Endothelial cell (in vitro differentiated cells): ENCODE data around the gene SLC2A5. TPM values are rescaled to one million over a fixed set of nuclear protein-coding genes. Genes with fewer than 3 reads are reported as not detected.

ENCODE experiments used
- DNase-seq: peaks from one replicate; pipeline ENCODE4 v3.0.0; 2021; ENCODE audit warnings: low spot score
- H3K27ac Mint-ChIP-seq: one replicate; pipeline ENCODE4 v1.8.0; 2021; ENCODE audit warnings: mixed read lengths, inconsistent platforms; ENCODE audit not compliant: unreplicated experiment
- H3K27me3 Mint-ChIP-seq: one replicate; pipeline ENCODE4 v1.8.0; 2021; ENCODE audit warnings: mild to moderate bottlenecking, moderate library complexity, mixed read lengths, inconsistent platforms; ENCODE audit not compliant: unreplicated experiment
- H3K36me3 Mint-ChIP-seq: one replicate; pipeline ENCODE4 v1.8.0; 2021; ENCODE audit warnings: mild to moderate bottlenecking, low read depth, mixed read lengths, inconsistent platforms; ENCODE audit not compliant: unreplicated experiment
- H3K4me1 Mint-ChIP-seq: one replicate; pipeline ENCODE4 v1.8.0; 2021; ENCODE audit warnings: mild to moderate bottlenecking, mixed read lengths, inconsistent platforms; ENCODE audit not compliant: unreplicated experiment
- H3K4me3 Mint-ChIP-seq: one replicate; pipeline ENCODE4 v1.8.0; 2021; ENCODE audit warnings: mild to moderate bottlenecking, mixed read lengths, inconsistent platforms; ENCODE audit not compliant: unreplicated experiment
- H3K9me3 Mint-ChIP-seq: one replicate; pipeline ENCODE4 v1.8.0; 2021; ENCODE audit warnings: mixed read lengths, inconsistent platforms; ENCODE audit not compliant: unreplicated experiment
- CTCF ChIP-seq: fragments of 200-600 bp; sonication (generic); IDR thresholded peaks from one replicate; pipeline ENCODE4 v1.5.0; 2021; ENCODE audit warnings: antibody characterized with exemption; ENCODE audit not compliant: unreplicated experiment
- long read RNA-seq: library from polyadenylated mRNA; unstranded; transcript quantifications from one replicate; pipeline ENCODE4 v2.0.0, GENCODE V29; 2020; ENCODE audit not compliant: unreplicated experiment
- total RNA-seq: library from RNA; stranded (reverse); fragmentation: NEBNext Ultra II Directional; extraction: Animal tissue kit (Norgen Biotek cat#: 25700); gene quantifications from one replicate; pipeline ENCODE4 v1.2.1, GENCODE V29; 2021; ENCODE audit not compliant: unreplicated experiment

SLC2A5 gene, protein sequence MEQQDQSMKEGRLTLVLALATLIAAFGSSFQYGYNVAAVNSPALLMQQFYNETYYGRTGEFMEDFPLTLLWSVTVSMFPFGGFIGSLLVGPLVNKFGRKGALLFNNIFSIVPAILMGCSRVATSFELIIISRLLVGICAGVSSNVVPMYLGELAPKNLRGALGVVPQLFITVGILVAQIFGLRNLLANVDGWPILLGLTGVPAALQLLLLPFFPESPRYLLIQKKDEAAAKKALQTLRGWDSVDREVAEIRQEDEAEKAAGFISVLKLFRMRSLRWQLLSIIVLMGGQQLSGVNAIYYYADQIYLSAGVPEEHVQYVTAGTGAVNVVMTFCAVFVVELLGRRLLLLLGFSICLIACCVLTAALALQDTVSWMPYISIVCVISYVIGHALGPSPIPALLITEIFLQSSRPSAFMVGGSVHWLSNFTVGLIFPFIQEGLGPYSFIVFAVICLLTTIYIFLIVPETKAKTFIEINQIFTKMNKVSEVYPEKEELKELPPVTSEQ
- total RNA-seq, result not detected
- long read RNA-seq, result 0 reads

DNA sequence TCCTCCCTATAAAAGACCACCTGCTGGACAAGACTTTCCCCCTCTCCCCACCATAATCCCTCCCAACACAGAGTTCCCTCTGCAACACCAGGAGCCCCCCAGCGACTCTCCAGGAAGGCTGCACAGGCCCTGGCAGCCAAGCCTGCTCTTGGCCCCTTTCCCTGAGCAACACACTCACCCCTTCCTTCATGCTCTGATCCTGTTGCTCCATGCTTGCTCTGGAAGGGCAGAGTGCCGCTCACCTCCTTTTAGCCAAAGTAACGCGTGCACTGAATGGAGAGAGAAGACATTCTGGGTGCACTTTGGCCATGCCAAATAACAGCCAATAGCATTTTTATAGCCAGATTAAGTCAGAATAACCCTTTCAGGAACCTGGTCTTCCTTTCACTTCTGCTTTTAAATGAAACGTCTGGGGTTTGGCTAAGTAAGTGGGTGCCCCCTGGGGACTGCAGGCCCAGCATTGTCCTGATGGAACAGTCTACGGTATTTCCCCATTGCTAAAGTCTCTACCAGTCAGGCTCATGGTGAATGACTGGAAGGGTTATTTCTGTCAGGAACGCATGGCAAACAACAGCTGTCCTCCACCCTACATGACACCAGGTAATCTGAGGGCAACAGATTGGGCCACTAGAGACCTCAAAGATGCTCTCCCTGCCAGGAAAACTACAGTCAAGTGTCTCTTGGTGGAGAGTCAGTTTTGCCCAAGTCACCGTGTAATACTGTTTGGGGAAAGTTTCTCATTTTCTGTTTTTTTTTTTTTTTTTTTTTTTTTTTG lies at the start of gene SLC2A5:
TSS of gene SLC2A5 (minus strand) at position 310 of the 775 bp plus-strand sequence. CDS start at position 211, 99 bp downstream.
- no peak for DNase-seq
- H3K36me3 Mint-ChIP-seq, result no peaks in the 10 kb centered on the region
- no peaks in the 10 kb centered on the region for H3K4me1 Mint-ChIP-seq
- H3K27ac Mint-ChIP-seq, result no peak within 1 kb of the TSS
- H3K4me3 Mint-ChIP-seq, result no peak within 1 kb of the TSS
- H3K9me3 Mint-ChIP-seq, result no peaks in the 10 kb centered on the region
- no peak for TF ChIP-seq CTCF
- H3K27me3 Mint-ChIP-seq, result peaks cover 3% of the 10 kb centered on the region

- Mint-ChIP-seq H3K27me3 (peaks cover 5% of the 10 kb centered on the region), H3K36me3 (no peaks in the 10 kb centered on the region), H3K4me3 (no peak overlapping the region), H3K9me3 (no peaks in the 10 kb centered on the region), H3K4me1 (no peaks in the 10 kb centered on the region), H3K27ac (no peak overlapping the region)
- no peak for DNase-seq
- no peak for TF ChIP-seq CTCF
These were observed 48.8 kb upstream of the SLC2A5 start for GRCh38 chr1:9118186-9118585.

GRCh38 chr1:9115351-9116205 lies 46.1 kb upstream of the SLC2A5 start:
- Mint-ChIP-seq H3K36me3 (no peaks in the 10 kb centered on the region), H3K27me3 (peaks cover 5% of the 10 kb centered on the region), H3K4me1 (no peaks in the 10 kb centered on the region), H3K4me3 (no peak overlapping the region), H3K9me3 (no peaks in the 10 kb centered on the region), H3K27ac (no peak overlapping the region)
- TF ChIP-seq CTCF, result no peak
- no peak for DNase-seq

- no peak for TF ChIP-seq CTCF
- Mint-ChIP-seq H3K27me3 (peaks cover 6% of the 10 kb centered on the region), H3K4me1 (no peaks in the 10 kb centered on the region), H3K4me3 (no peak overlapping the region), H3K9me3 (no peaks in the 10 kb centered on the region), H3K27ac (no peak overlapping the region), H3K36me3 (no peaks in the 10 kb centered on the region)
- no peak for DNase-seq
These were observed 43.8 kb upstream of the SLC2A5 start for GRCh38 chr1:9112961-9113880.
